22Rv1 (cell line): Measurements from ENCODE around the gene SLC16A12.
A peak's percentile ranks its signal among the peaks of the same experiment; 100 is the strongest.

Source experiments
- H3K27ac ChIP-seq: fragments of 450-650 bp; 2 replicates; pipeline ENCODE4 v1.5.1; 2017
- ZFX ChIP-seq: fragments of 450-650 bp; IDR thresholded peaks from 2 replicates; pipeline ENCODE4 v1.6.1; 2017; ENCODE audit warnings: antibody characterized with exemption, borderline replicate concordance
- TF ChIP-seq, protein P1 (sequence below): fragments of 450-650 bp; IDR thresholded peaks from 2 replicates; pipeline ENCODE4 v1.5.1; 2017; ENCODE audit warnings: mild to moderate bottlenecking

Gene SLC16A12

DNA sequence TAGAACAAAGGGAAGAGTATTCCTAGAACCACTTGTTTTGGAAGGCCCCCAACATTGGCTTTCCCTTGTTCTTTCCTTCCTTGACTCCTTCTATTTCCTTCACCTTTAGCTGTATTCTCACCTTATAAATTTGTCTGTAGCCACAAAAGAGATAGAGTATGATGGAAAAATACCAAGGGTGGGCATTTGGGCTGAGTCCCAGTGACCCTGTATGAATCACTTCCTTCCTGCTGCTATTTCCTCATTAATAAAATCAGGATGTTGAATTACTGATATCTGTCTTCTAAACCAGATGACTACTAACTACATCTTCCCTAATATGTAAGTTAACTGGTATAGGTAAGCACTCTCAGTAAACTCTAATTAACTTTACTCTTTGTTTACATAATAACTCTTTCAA is 65.9 kb downstream of the SLC16A12 start:
- TF ChIP-seq, protein P1, sequence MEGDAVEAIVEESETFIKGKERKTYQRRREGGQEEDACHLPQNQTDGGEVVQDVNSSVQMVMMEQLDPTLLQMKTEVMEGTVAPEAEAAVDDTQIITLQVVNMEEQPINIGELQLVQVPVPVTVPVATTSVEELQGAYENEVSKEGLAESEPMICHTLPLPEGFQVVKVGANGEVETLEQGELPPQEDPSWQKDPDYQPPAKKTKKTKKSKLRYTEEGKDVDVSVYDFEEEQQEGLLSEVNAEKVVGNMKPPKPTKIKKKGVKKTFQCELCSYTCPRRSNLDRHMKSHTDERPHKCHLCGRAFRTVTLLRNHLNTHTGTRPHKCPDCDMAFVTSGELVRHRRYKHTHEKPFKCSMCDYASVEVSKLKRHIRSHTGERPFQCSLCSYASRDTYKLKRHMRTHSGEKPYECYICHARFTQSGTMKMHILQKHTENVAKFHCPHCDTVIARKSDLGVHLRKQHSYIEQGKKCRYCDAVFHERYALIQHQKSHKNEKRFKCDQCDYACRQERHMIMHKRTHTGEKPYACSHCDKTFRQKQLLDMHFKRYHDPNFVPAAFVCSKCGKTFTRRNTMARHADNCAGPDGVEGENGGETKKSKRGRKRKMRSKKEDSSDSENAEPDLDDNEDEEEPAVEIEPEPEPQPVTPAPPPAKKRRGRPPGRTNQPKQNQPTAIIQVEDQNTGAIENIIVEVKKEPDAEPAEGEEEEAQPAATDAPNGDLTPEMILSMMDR, result no peak
- no peak for TF ChIP-seq ZFX

DNA sequence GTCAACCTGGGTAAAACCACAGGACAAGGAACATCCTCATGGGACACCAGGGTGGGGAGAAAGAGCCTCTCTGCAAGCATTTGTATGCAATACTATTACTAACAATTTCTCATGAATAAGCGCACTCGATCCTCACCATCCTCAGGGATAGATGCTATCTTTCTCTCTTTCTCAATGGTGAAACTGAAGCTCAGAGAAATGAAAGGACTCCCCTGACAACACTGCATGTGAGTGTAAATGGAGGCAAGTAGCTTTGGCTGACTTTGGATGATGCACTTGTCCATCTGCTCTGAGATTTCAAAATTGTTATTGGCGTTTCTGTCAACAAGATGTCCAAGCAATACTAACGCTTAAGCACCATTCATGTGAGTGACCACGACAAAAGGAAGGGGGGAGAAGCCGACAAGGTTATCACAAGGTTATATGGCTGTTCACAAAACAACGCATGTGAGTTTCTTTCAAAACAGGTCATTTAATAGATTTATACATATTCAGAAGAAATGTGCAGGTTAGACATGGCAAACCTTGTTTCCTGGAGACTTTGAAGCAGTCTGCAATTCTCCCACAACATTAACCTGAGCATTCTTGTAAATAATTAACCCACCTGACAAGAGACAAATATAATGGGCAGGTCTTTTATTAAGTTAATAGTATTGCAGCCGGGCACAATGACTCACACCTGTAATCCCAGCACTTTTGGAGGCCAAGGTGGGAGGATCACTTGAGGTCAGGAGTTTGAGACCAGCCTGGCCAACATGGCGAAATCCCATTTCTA is 67.0 kb downstream of the SLC16A12 start:
- TF ChIP-seq ZFX, result no peak
- H3K27ac ChIP-seq, result no peak overlapping the region

More for the DNA sequence above, 65.9 kb downstream of the SLC16A12 start:
- H3K27ac ChIP-seq, result no peak overlapping the region

DNA sequence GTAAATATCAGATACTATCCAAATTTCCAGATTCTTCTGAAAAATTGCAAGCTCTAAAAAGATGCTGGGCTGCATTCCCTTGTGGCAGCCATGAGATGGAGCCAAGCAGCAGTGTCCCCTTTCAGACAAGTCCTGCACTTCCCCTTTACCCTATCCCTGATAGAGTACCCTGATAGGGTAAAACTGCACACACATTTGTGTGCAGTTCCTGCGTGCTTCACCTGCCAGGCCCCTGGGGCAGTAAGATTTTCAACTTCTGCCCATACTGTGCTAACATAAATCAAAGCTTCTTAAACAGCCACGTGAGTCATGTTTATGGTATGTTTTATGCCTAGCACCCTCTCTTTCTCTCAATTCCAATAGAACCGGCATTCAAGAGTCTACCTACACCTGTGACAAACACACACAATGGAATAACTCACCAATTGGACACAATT is 68.8 kb downstream of the SLC16A12 start:
- no peak overlapping the region for H3K27ac ChIP-seq
- TF ChIP-seq, protein P1, result peak; percentile 27
- TF ChIP-seq ZFX, result no peak

DNA sequence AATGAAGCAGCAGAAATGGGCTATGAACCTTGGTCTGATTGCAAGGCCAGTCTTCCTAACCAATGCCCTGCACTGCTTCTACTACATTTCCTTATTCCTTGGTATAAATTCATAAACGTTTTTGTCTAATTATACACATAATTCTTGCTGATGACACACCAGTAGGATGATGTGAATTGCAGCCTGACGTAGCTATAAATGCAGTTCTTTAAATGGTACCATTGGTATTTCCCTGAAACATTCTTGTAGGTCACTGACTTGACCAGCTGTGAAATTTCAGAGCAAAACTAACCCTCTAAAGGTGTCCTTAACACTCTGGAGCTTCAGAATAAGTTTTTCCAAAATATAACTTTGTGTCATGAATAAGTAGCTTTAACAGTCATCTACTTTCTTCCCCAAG is 70.2 kb downstream of the SLC16A12 start:
- TF ChIP-seq ZFX, result no peak
- TF ChIP-seq, protein P1, result no peak
- no peak overlapping the region for H3K27ac ChIP-seq

DNA sequence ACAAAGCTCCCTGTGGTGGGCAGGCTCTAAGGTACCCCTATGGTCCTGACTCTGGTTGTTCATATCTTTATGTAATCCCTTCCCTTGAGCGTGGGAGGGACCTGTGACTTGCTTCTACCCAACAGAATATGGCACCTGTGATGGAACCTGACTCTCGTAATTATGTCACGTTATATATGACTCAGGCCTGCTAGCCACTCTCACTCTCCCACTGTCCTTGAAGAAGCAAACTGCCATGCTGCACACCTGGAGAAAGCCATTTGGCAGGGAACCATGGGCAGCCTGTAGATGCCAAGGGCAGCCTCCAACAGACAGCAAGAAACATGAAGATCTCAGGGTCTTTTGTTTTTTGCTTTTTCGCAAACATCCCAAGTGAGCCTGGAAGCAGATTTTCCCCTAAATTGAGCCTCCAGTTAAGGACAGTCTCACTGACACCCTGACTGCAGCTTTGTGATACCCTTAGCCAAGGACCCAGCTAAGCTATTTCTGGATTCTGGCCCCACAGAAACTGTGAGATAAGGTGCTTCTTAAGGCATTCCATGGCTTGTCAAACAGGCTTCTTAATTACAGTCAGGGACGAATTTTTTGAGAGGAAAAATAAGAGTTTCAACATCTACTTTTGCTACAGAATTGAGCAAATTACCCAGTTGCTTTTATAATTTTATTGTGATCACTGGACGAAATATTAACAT is 71.4 kb downstream of the SLC16A12 start:
- H3K27ac ChIP-seq, result no peak overlapping the region
- TF ChIP-seq ZFX, result no peak
- TF ChIP-seq, protein P1, result no peak

DNA sequence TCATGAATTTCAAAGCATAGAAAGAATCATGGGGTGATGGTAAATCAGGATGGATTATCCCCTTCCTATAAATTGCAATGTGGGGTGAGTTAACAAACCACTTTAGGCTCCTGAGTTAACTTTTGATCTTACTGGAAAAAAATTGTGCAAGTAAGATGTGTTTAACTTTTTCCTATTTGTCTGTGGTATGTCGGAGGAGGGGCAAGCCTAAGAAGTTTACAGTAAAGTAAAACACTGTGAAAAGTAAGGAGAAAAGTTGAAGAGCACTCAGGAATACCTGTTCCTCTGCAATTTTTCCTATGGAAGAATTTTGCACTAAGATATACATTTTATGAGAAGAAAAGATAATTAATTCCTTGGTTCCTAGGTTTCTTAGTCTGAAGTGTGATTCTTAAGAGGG is 76.6 kb downstream of the SLC16A12 start:
- H3K27ac ChIP-seq, result no peak overlapping the region

DNA sequence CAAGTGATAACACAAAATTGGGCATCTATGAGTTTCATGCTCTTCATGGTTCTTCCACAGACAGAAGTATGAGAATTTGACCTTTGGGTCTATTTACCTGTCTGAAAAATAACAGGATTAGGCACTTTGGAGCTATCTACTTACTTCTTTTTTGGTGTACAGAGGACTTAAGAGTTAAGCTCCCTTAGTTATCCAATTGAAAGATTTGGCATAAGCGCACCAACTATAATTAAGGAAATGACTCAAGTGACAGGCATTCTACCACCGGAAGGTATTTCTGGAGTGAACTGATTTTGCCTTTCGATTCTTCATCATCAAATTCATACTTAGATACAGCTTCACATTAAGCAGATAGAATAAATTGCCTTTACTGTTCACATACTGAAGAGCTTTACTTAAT is 77.1 kb downstream of the SLC16A12 start:
- no peak overlapping the region for H3K27ac ChIP-seq

More for the DNA sequence above, 76.6 kb downstream of the SLC16A12 start:
- no peak for TF ChIP-seq ZFX
- TF ChIP-seq, protein P1, result no peak

More for the DNA sequence above, 77.1 kb downstream of the SLC16A12 start:
- TF ChIP-seq, protein P1, result no peak
- no peak for TF ChIP-seq ZFX
